NCI-H226 (cell line): ENCODE results near the gene RPL38.

Source experiments
- DNase-seq: peaks from one replicate; pipeline ENCODE4 v3.0.0-alpha.2; 2015

Gene RPL38

DNA sequence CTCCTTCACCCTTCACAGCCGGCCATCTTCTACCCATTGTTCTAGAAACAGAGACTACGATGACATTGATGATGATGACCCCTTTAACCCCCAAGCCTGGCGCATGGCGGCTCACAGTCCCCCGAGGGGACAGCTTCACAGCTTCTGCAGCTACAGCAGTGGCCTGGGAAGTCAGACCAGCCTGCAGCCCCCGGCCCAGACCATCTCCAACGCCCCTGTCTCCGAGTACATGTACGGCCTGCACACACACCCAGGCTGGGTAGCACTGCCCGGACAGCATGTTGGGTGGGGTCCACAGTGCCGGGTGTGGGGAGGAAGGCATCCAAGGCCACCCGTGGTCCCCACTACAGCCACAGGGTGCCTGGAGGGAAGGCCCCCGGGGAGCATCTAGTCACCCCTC, 49.6 kb downstream of the RPL38 start:
- DNase-seq, result no peak

DNA sequence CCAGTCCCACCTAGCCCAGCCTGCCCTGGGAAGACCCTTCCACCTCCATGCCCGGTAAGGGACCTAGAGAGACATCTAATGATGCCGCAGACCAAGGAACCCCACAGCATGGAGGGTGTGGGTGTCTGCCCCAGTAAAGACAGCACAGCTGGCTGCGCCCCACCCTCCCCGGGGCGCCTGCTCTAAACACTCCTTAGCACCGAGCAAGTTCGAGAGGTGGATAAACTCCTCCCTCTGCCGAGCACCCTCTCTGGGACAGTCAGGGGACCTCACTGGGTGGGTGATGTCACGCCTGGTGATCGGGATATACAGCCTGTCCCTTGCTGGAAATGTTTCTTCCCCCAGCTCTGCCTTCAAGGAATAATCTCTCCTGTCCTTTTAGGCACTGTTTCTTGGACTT, 53.8 kb downstream of the RPL38 start:
- DNase-seq, result no peak

DNA sequence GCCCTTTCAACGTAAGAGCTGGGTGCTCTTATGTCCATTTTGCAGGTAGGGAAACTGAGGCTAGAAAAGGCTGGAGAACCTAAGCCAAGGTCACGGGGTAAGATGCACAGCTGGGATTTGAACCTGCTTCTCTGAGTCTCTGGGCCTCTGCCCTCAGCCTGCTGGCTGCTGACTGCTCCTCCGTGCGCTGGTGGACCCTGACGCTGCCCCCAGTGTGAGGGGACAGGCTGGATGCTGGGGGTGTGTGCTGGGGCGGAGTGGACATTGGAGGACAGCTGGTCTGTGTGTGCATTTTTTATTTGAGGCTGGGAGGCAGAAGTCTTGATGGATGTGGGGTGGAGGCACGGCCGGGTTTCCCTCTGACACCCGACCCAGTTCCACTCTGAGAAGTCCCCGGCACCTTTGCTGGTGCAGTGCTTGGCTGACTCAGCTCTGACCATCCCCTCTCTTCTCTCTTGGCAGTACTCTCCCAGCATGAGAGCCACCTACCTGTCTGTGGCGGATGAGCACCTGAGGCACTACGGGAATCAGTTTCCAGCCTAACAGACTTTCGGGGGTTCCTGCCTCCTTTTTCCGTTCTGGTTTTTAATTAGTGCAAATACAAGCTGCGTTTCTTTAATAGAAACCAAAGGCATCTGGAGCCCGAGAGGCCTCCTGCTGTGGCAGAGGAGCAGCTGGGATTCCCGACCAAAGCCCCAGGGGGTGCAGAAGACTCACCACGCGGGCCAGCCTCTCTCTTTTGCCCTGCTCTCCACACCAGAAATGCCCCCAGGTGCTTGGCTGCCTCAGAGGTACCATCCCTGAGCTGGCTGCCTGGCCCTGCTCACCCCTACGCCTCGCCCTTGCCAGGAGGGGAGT, 56.4 kb downstream of the RPL38 start:
- no peak for DNase-seq
